Thyroid gland (tissue), 4 donors: ENCODE results near the gene AFAP1. TPM values are rescaled to one million over a fixed set of nuclear protein-coding genes. Genes with fewer than 3 reads are reported as not detected.

Source experiments
- DNase-seq, 2 donors: peaks; one replicate each; pipeline ENCODE4 v3.0.0-alpha.2; 2019
- H3K27ac ChIP-seq, 3 donors: fragments of 200-600 bp; sonication (generic); 1 replicate in 2 of 3; 2 replicates in 1 of 3; pipeline ENCODE4 v1.5.1; 2016 to 2019; ENCODE audit warnings: mild to moderate bottlenecking in 1 of 3, moderate library complexity in 1 of 3
- H3K27me3 ChIP-seq: fragments of 200-600 bp; sonication (generic); one replicate; pipeline ENCODE4 v1.5.1; 2019
- H3K36me3 ChIP-seq, 2 donors: fragments of 200-600 bp; sonication (generic); one replicate each; pipeline ENCODE4 v1.5.1; 2016 to 2019
- H3K4me1 ChIP-seq, 2 donors: fragments of 200-600 bp; sonication (generic); one replicate each; pipeline ENCODE4 v1.5.1; 2017 to 2019
- H3K4me3 ChIP-seq, 3 donors: fragments of 200-600 bp; sonication (generic); replicated peaks in 1 of 3; 1 replicate in 2 of 3; 2 replicates in 1 of 3; pipeline ENCODE4 v1.5.1; 2016; ENCODE audit warnings: mild to moderate bottlenecking in 1 of 3
- H3K9me3 ChIP-seq: fragments of 200-600 bp; sonication (generic); one replicate; pipeline ENCODE4 v1.5.1; 2017
- POLR2A ChIP-seq, 2 donors: fragments of 450-650 bp; IDR thresholded peaks; one replicate each; pipeline ENCODE4 v1.6.1; 2017; ENCODE audit warnings: antibody characterized with exemption in 2 of 2, mild to moderate bottlenecking in 2 of 2, moderate library complexity in 1 of 2
- WGBS, 2 donors: methylation state at CpG; one replicate each; pipeline ENCODE4 v1.1.5; 2017; 5-methylcytosine and 5-hydroxymethylcytosine counted together
- intact Hi-C: fragments of 100-400 bp; cut with DNase I; formaldehyde crosslinking; loops from one replicate; pipeline ENCODE4 v1.15.1; 2023
- total RNA-seq, 4 donors: library from RNA; depleted of rRNA; stranded (reverse); fragments of >200 nt; gene quantifications; one replicate each; pipeline ENCODE4 v1.2.3, GENCODE V29; 2016
- TF ChIP-seq, protein P1 (sequence below), 6 experiments: fragments of 200-600 bp in 3 of 6; fragments of 450-650 bp in 3 of 6; sonication (generic) in 3 of 6; IDR thresholded peaks; one replicate each; pipeline ENCODE4 v1.5.1; 2016 to 2019; ENCODE audit warnings: antibody characterized with exemption in 6 of 6, mild to moderate bottlenecking in 2 of 6, inconsistent platforms in 1 of 6, moderate library complexity in 1 of 6

The AFAP1 gene
- total RNA-seq, 4 donors from 2014 or later: 12.3 to 33.3 (median 26.2) TPM

DNA sequence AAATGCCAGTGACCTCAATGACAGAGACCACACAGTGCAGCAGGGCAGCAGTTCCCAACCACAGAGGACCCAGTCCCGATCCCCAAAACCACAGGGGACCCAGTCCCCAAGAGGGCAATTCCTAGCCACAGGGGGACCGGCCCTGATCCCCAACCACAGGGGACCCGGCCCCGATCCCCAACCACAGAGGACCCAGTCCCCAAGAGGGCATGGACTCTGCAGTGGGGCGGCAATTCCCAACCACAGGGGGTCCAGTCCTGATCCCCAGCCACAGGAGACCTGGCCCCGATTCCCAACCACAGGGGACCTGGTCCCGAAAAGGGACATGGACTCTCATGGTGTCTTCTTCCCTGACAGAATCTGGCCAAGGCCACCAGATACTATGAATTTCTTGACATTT, 136.3 kb downstream of the AFAP1 start:
- TF ChIP-seq, protein P1, sequence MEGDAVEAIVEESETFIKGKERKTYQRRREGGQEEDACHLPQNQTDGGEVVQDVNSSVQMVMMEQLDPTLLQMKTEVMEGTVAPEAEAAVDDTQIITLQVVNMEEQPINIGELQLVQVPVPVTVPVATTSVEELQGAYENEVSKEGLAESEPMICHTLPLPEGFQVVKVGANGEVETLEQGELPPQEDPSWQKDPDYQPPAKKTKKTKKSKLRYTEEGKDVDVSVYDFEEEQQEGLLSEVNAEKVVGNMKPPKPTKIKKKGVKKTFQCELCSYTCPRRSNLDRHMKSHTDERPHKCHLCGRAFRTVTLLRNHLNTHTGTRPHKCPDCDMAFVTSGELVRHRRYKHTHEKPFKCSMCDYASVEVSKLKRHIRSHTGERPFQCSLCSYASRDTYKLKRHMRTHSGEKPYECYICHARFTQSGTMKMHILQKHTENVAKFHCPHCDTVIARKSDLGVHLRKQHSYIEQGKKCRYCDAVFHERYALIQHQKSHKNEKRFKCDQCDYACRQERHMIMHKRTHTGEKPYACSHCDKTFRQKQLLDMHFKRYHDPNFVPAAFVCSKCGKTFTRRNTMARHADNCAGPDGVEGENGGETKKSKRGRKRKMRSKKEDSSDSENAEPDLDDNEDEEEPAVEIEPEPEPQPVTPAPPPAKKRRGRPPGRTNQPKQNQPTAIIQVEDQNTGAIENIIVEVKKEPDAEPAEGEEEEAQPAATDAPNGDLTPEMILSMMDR (IDR thresholded peaks at IDR 0.05): no peak
- no peak for TF ChIP-seq POLR2A (IDR thresholded peaks at IDR 0.05)
- DNase-seq: no peak
- 88 to 100% methylated on average over 2 to 4 of the region's 7 CpGs for WGBS, 2 donors
- Histone ChIP-seq H3K4me1 (peaks cover 51 to 54% of the 10 kb centered on the region in 2 donors), H3K27me3 (no peaks in the 10 kb centered on the region), H3K27ac (peak overlapping the region in 2 of 3 donors; percentile 72 to 99), H3K9me3 (no peaks in the 10 kb centered on the region), H3K36me3 (peaks cover 0 to 25% of the 10 kb centered on the region in 2 donors), H3K4me3 (no peak overlapping the region)
- intact Hi-C loops: loop anchor here (5.0 kb wide), 3 partner anchors 41 to 611 kb away; partner anchors contain the start of gene SORCS2

GRCh38 chr4:7802093-7802726, 137.5 kb downstream of the AFAP1 start:
- Histone ChIP-seq H3K27me3 (no peaks in the 10 kb centered on the region), H3K27ac (peak overlapping the region in 2 of 3 donors; percentile 72 to 99), H3K4me3 (no peak overlapping the region), H3K4me1 (peaks cover 48% of the 10 kb centered on the region in 2 donors), H3K36me3 (peaks cover 0 to 26% of the 10 kb centered on the region in 2 donors), H3K9me3 (no peaks in the 10 kb centered on the region)
- 33 to 34% methylated on average over 6 of the region's 6 CpGs for WGBS, 2 donors
- no peak for TF ChIP-seq POLR2A (IDR thresholded peaks at IDR 0.05)
- TF ChIP-seq, protein P1 (IDR thresholded peaks at IDR 0.05): peak; percentile 75 to 97 (median 91)
- peak; percentile 82 to 86 for DNase-seq
- intact Hi-C loops: loop anchor here (5.0 kb wide), 3 partner anchors 40 to 610 kb away; partner anchors contain the start of gene SORCS2

GRCh38 chr4:7801641-7802040, 138.0 kb downstream of the AFAP1 start:
- Histone ChIP-seq H3K4me3 (no peak overlapping the region), H3K9me3 (no peaks in the 10 kb centered on the region), H3K4me1 (peaks cover 42 to 43% of the 10 kb centered on the region in 2 donors), H3K27ac (no peak overlapping the region), H3K27me3 (no peaks in the 10 kb centered on the region), H3K36me3 (peaks cover 0 to 26% of the 10 kb centered on the region in 2 donors)
- WGBS, 2 donors: 50 to 76% methylated on average over 1 of the region's 1 CpG
- DNase-seq: no peak
- intact Hi-C loops: loop anchor here (5.0 kb wide), 3 partner anchors 39 to 609 kb away; partner anchors contain the start of gene SORCS2
- TF ChIP-seq, protein P1 (IDR thresholded peaks at IDR 0.05): no peak
- TF ChIP-seq POLR2A (IDR thresholded peaks at IDR 0.05): no peak

- Histone ChIP-seq H3K4me1 (peaks cover 36% of the 10 kb centered on the region in 2 donors), H3K27me3 (no peaks in the 10 kb centered on the region), H3K4me3 (no peak overlapping the region), H3K27ac (no peak overlapping the region), H3K36me3 (peaks cover 0 to 26% of the 10 kb centered on the region in 2 donors), H3K9me3 (no peaks in the 10 kb centered on the region)
- intact Hi-C loops: loop anchor here (5.0 kb wide), 3 partner anchors 39 to 609 kb away; partner anchors contain the start of gene SORCS2
- WGBS, 2 donors: 93 to 95% methylated on average over 10 of the region's 10 CpGs
- TF ChIP-seq, protein P1 (IDR thresholded peaks at IDR 0.05): no peak
- TF ChIP-seq POLR2A (IDR thresholded peaks at IDR 0.05): no peak
- no peak for DNase-seq
Measured at GRCh38 chr4:7801001-7801400, 138.7 kb downstream of the AFAP1 start.

GRCh38 chr4:7800410-7800809, 139.3 kb downstream of the AFAP1 start:
- no peak overlapping the region for H3K4me3 ChIP-seq
- 87 to 91% methylated on average over 22 of the region's 22 CpGs for WGBS, 2 donors
- no peaks in the 10 kb centered on the region for H3K9me3 ChIP-seq
- H3K4me1 ChIP-seq: peaks cover 31 to 32% of the 10 kb centered on the region in 2 donors
- H3K27me3 ChIP-seq: no peaks in the 10 kb centered on the region
- TF ChIP-seq, protein P1 (IDR thresholded peaks at IDR 0.05): no peak
- no peak for TF ChIP-seq POLR2A (IDR thresholded peaks at IDR 0.05)
- intact Hi-C loops: loop anchor here (5.0 kb wide), 3 partner anchors 38 to 608 kb away; partner anchors contain the start of gene SORCS2
- peaks cover 0 to 26% of the 10 kb centered on the region in 2 donors for H3K36me3 ChIP-seq
- DNase-seq: no peak
- H3K27ac ChIP-seq: no peak overlapping the region
